GM19239 (cell line): Measurements from ENCODE around the gene MMUT.
"Not testable (repeated sequence)": the region's sequence is repeated elsewhere in the genome, so short reads cannot be mapped to it uniquely, and the experiment has no call there.

ENCODE experiments used
- DNase-seq: peaks from one replicate; pipeline ENCODE4 v3.0.0; 2011; ENCODE audit warnings: low spot score; ENCODE audit not compliant: insufficient read length
- FAIRE-seq: peaks from 2 replicates; lab custom pipeline; 2011; peaks lifted over from hg19 to GRCh38; lab: Jason Lieb, UNC

MMUT gene

GRCh38 chr6:49430866-49431265, 32.2 kb downstream of the MMUT start:
- FAIRE-seq, result no peak

GRCh38 chr6:49430187-49430586, 32.9 kb downstream of the MMUT start:
- DNase-seq (no peak), FAIRE-seq (no peak)

More at GRCh38 chr6:49430866-49431265, 32.2 kb downstream of the MMUT start:
- no peak for DNase-seq

- DNase-seq, result no peak
Observed at GRCh38 chr6:49423817-49424216, 39.2 kb downstream of the MMUT start.

GRCh38 chr6:49416195-49416594, 46.9 kb downstream of the MMUT start:
- FAIRE-seq, result no peak
- DNase-seq, result no peak

More at GRCh38 chr6:49423817-49424216, 39.2 kb downstream of the MMUT start:
- FAIRE-seq, result no peak

GRCh38 chr6:49415358-49415757, 47.7 kb downstream of the MMUT start:
- DNase-seq (no peak), FAIRE-seq (no peak)

- DNase-seq (no peak), FAIRE-seq (no peak)
Observed at GRCh38 chr6:49410564-49410963, 52.5 kb downstream of the MMUT start.

- FAIRE-seq, result peak; percentile 82
- DNase-seq, result peak; percentile 1
Observed at GRCh38 chr6:49409951-49410542, 53.0 kb downstream of the MMUT start.

GRCh38 chr6:49406250-49406970, 56.6 kb downstream of the MMUT start:
- no peak for DNase-seq
- FAIRE-seq, result no peak

GRCh38 chr6:49401063-49401462, 62.0 kb downstream of the MMUT start:
- FAIRE-seq, result no peak
- no peak for DNase-seq

GRCh38 chr6:49386667-49387508, 76.2 kb downstream of the MMUT start:
- FAIRE-seq, result not testable (repeated sequence)

GRCh38 chr6:49384904-49385303, 78.1 kb downstream of the MMUT start:
- no peak for DNase-seq
- no peak for FAIRE-seq

More at GRCh38 chr6:49386667-49387508, 76.2 kb downstream of the MMUT start:
- DNase-seq, result not testable (repeated sequence)
